Measurements from ENCODE around the gene LMCD1.

LMCD1 gene

GRCh38 chr3:8560366-8561007 lies 58.9 kb downstream of the LMCD1 start:
- DNase-seq (ENCODE audit: low spot score): peak; percentile 77

GRCh38 chr3:8561370-8561769 lies 59.7 kb downstream of the LMCD1 start:
- no peak for DNase-seq (ENCODE audit: low spot score)

- no peak for DNase-seq (ENCODE audit: low spot score)
Measured at GRCh38 chr3:8562081-8562595, 60.5 kb downstream of the LMCD1 start.

- DNase-seq (ENCODE audit: low spot score): no peak
Measured at GRCh38 chr3:8563146-8563545, 61.5 kb downstream of the LMCD1 start.

- no peak for DNase-seq (ENCODE audit: low spot score)
Measured at GRCh38 chr3:8563597-8563996, 62.0 kb downstream of the LMCD1 start.

GRCh38 chr3:8565376-8565775 lies 63.8 kb downstream of the LMCD1 start:
- no peak for DNase-seq (ENCODE audit: low spot score)

- no peak for DNase-seq (ENCODE audit: low spot score)
Measured at GRCh38 chr3:8567784-8568575, 66.4 kb downstream of the LMCD1 start.

GRCh38 chr3:8571256-8571655 lies 69.6 kb downstream of the LMCD1 start:
- no peak for DNase-seq (ENCODE audit: low spot score)

- DNase-seq (ENCODE audit: low spot score): no peak
Measured at GRCh38 chr3:8573342-8573926, 71.8 kb downstream of the LMCD1 start.

- no peak for DNase-seq (ENCODE audit: low spot score)
Measured at GRCh38 chr3:8574040-8574669, 72.5 kb downstream of the LMCD1 start.

- DNase-seq (ENCODE audit: low spot score): no peak
Measured at GRCh38 chr3:8574670-8575322, 73.2 kb downstream of the LMCD1 start.

- DNase-seq (ENCODE audit: low spot score): no peak
Measured at GRCh38 chr3:8575364-8576104, 73.9 kb downstream of the LMCD1 start.

GRCh38 chr3:8576436-8576835 lies 74.8 kb downstream of the LMCD1 start:
- no peak for DNase-seq (ENCODE audit: low spot score)

GRCh38 chr3:8576841-8577571 lies 75.4 kb downstream of the LMCD1 start:
- DNase-seq (ENCODE audit: low spot score): no peak

- no peak for DNase-seq (ENCODE audit: low spot score)
Measured at GRCh38 chr3:8578282-8578681, 76.7 kb downstream of the LMCD1 start.

GRCh38 chr3:8579096-8579495 lies 77.5 kb downstream of the LMCD1 start:
- DNase-seq (ENCODE audit: low spot score): no peak

- no peak for DNase-seq (ENCODE audit: low spot score)
Measured at GRCh38 chr3:8579943-8580342, 78.3 kb downstream of the LMCD1 start.

GRCh38 chr3:8580434-8580833 lies 78.8 kb downstream of the LMCD1 start:
- DNase-seq (ENCODE audit: low spot score): peak; percentile 48

GRCh38 chr3:8581373-8581772 lies 79.8 kb downstream of the LMCD1 start:
- DNase-seq (ENCODE audit: low spot score): no peak

GRCh38 chr3:8581806-8582445 lies 80.3 kb downstream of the LMCD1 start:
- DNase-seq (ENCODE audit: low spot score): no peak

Data from hepatic stellate cell (primary cell).